ENCODE results near the gene DRAXIN.

The DRAXIN gene

GRCh38 chr1:11738096-11738495 lies 46.6 kb downstream of the DRAXIN start:
- DNase-seq (ENCODE audit: low read depth), result no peak

- no peak for DNase-seq (ENCODE audit: low read depth)
Observed at GRCh38 chr1:11738783-11739182, 47.3 kb downstream of the DRAXIN start.

GRCh38 chr1:11740258-11741192 lies 49.0 kb downstream of the DRAXIN start:
- no peak for DNase-seq (ENCODE audit: low read depth)

- DNase-seq (ENCODE audit: low read depth), result no peak
Observed at GRCh38 chr1:11741482-11741881, 50.0 kb downstream of the DRAXIN start.

- no peak for DNase-seq (ENCODE audit: low read depth)
Observed at GRCh38 chr1:11741919-11742558, 50.5 kb downstream of the DRAXIN start.

GRCh38 chr1:11744287-11744686 lies 52.8 kb downstream of the DRAXIN start:
- DNase-seq (ENCODE audit: low read depth), result no peak

GRCh38 chr1:11746092-11746491 lies 54.6 kb downstream of the DRAXIN start:
- no peak for DNase-seq (ENCODE audit: low read depth)

GRCh38 chr1:11746795-11747487 lies 55.4 kb downstream of the DRAXIN start:
- no peak for DNase-seq (ENCODE audit: low read depth)

- DNase-seq (ENCODE audit: low read depth), result no peak
Observed at GRCh38 chr1:11748294-11749202, 57.0 kb downstream of the DRAXIN start.

- DNase-seq (ENCODE audit: low read depth), result no peak
Observed at GRCh38 chr1:11749203-11749689, 57.7 kb downstream of the DRAXIN start.

GRCh38 chr1:11749996-11750395 lies 58.5 kb downstream of the DRAXIN start:
- DNase-seq (ENCODE audit: low read depth), result no peak

- DNase-seq (ENCODE audit: low read depth), result no peak
Observed at GRCh38 chr1:11751087-11751486, 59.6 kb downstream of the DRAXIN start.

- no peak for DNase-seq (ENCODE audit: low read depth)
Observed at GRCh38 chr1:11752359-11753088, 61.0 kb downstream of the DRAXIN start.

- DNase-seq (ENCODE audit: low read depth), result no peak
Observed at GRCh38 chr1:11753555-11754208, 62.2 kb downstream of the DRAXIN start.

GRCh38 chr1:11757047-11757446 lies 65.5 kb downstream of the DRAXIN start:
- DNase-seq (ENCODE audit: low read depth), result no peak

- DNase-seq (ENCODE audit: low read depth), result no peak
Observed at GRCh38 chr1:11759791-11760190, 68.3 kb downstream of the DRAXIN start.

GRCh38 chr1:11761285-11761684 lies 69.8 kb downstream of the DRAXIN start:
- no peak for DNase-seq (ENCODE audit: low read depth)

GRCh38 chr1:11761988-11762406 lies 70.5 kb downstream of the DRAXIN start, which contains the start of gene C1orf167:
Gene C1orf167, plus strand, starts transcription at chr1:11762193. Its CDS starts 2,208 bp downstream, at chr1:11764401.
- DNase-seq (ENCODE audit: low read depth), result no peak

GRCh38 chr1:11764115-11764514 lies 72.6 kb downstream of the DRAXIN start:
- DNase-seq (ENCODE audit: low read depth), result no peak

- no peak for DNase-seq (ENCODE audit: low read depth)
Observed at GRCh38 chr1:11764519-11764918, 73.0 kb downstream of the DRAXIN start.
